ENCODE data around the gene TCEANC2. TPM values are rescaled to one million over a fixed set of nuclear protein-coding genes. Genes with fewer than 3 reads are reported as not detected.

Gene TCEANC2
- polyA plus RNA-seq, 1 donor from 2014 or later: 4.4 TPM

DNA sequence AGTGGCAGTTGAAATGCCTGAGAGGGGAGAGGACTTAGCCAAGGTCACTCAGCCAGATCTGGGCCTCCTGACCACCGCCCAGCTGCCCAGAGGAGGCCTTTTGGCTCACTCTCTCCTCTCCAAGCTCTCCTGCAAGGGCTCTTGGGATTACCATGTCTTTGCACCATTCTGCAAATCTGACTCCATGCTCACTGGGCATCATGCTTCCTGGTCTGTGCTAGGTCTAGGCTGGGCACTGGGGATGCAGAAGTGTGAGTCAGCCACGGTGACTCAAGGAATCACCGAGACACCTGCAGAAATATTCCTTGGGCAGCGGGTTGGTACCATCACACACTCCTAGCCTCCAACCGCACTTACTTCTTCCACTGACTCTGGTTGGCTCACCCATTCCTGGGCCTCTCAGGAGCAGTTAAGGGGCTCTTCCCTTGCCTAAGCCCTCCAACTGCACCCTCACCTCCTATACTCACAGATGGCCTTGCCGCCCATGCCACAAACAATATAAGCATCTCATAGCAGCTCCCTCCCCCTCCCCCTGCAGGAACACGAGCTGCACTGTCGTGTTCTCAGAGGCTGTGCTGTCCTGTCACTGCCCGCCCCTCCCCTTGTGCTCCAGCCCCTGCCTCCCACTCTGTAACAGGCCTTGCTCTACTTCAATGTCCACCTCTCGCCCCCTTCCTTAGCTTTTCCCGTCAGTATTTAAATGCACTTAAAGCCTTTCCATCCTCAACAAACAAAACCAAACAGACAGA lies 64.6 kb downstream of the TCEANC2 start:
- H3F3A ChIP-seq (ENCODE audit: insufficient read depth, low read length, poor library complexity, severe bottlenecking): no peaks in the 10 kb centered on the region
- no peak overlapping the region for H3K9ac ChIP-seq (ENCODE audit: low read length)

GRCh38 chr1:54118704-54119103 lies 65.3 kb downstream of the TCEANC2 start:
- Histone ChIP-seq H3K79me2 (replicated peaks; ENCODE audit: insufficient read depth, low read length) (no peaks in the 10 kb centered on the region), H3K9me2 (ENCODE audit: insufficient read depth, low read length) (no peaks in the 10 kb centered on the region), H3K4me3 (ENCODE audit: low read length) (no peak overlapping the region), H4K20me1 (ENCODE audit: insufficient read depth) (no peaks in the 10 kb centered on the region), H3K36me3 (ENCODE audit: insufficient read depth, low read length) (no peaks in the 10 kb centered on the region), H3K9me3 (ENCODE audit: low read length) (no peaks in the 10 kb centered on the region), H2AFZ (ENCODE audit: low read depth, low read length) (no peak overlapping the region), H3K27me3 (ENCODE audit: insufficient read depth, low read depth, low read length) (no peaks in the 10 kb centered on the region), H3K27ac (ENCODE audit: low read length) (no peak overlapping the region), H3F3A (ENCODE audit: insufficient read depth, low read length, poor library complexity, severe bottlenecking) (no peaks in the 10 kb centered on the region), H3K9ac (ENCODE audit: low read length) (no peak overlapping the region), H3K4me2 (ENCODE audit: low read length) (no peak overlapping the region)
- TF ChIP-seq MXI1 (conservative IDR thresholded peaks at IDR 0.05; ENCODE audit: poor library complexity, severe bottlenecking): no peak
- TF ChIP-seq SMC3 (conservative IDR thresholded peaks at IDR 0.05; ENCODE audit: poor library complexity): no peak
- TF ChIP-seq, protein P1, sequence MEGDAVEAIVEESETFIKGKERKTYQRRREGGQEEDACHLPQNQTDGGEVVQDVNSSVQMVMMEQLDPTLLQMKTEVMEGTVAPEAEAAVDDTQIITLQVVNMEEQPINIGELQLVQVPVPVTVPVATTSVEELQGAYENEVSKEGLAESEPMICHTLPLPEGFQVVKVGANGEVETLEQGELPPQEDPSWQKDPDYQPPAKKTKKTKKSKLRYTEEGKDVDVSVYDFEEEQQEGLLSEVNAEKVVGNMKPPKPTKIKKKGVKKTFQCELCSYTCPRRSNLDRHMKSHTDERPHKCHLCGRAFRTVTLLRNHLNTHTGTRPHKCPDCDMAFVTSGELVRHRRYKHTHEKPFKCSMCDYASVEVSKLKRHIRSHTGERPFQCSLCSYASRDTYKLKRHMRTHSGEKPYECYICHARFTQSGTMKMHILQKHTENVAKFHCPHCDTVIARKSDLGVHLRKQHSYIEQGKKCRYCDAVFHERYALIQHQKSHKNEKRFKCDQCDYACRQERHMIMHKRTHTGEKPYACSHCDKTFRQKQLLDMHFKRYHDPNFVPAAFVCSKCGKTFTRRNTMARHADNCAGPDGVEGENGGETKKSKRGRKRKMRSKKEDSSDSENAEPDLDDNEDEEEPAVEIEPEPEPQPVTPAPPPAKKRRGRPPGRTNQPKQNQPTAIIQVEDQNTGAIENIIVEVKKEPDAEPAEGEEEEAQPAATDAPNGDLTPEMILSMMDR (IDR thresholded peaks at IDR 0.05; ENCODE audit: poor library complexity, severe bottlenecking): no peak
- TF ChIP-seq REST (IDR thresholded peaks at IDR 0.05; ENCODE audit: borderline replicate concordance): no peak
- TF ChIP-seq RAD21 (conservative IDR thresholded peaks at IDR 0.05): no peak
- TF ChIP-seq EP300 (conservative IDR thresholded peaks at IDR 0.05; ENCODE audit: poor library complexity, severe bottlenecking): no peak

More for the DNA sequence above, 64.6 kb downstream of the TCEANC2 start:
- H4K20me1 ChIP-seq (ENCODE audit: insufficient read depth): no peaks in the 10 kb centered on the region
- no peak overlapping the region for H2AFZ ChIP-seq (ENCODE audit: low read depth, low read length)
- no peaks in the 10 kb centered on the region for H3K79me2 ChIP-seq (replicated peaks; ENCODE audit: insufficient read depth, low read length)
- no peak overlapping the region for H3K4me2 ChIP-seq (ENCODE audit: low read length)
- no peaks in the 10 kb centered on the region for H3K27me3 ChIP-seq (ENCODE audit: insufficient read depth, low read depth, low read length)
- no peaks in the 10 kb centered on the region for H3K9me3 ChIP-seq (ENCODE audit: low read length)
- no peaks in the 10 kb centered on the region for H3K36me3 ChIP-seq (ENCODE audit: insufficient read depth, low read length)
- no peak for TF ChIP-seq TAF1 (IDR thresholded peaks at IDR 0.05; ENCODE audit: low read depth)
- no peak for TF ChIP-seq POLR2AphosphoS5 (IDR thresholded peaks at IDR 0.05)
- TF ChIP-seq, protein P1 (IDR thresholded peaks at IDR 0.05; ENCODE audit: poor library complexity, severe bottlenecking): no peak
- no peak for TF ChIP-seq MXI1 (conservative IDR thresholded peaks at IDR 0.05; ENCODE audit: poor library complexity, severe bottlenecking)
- TF ChIP-seq REST (IDR thresholded peaks at IDR 0.05; ENCODE audit: borderline replicate concordance): no peak
- TF ChIP-seq EZH2 (IDR thresholded peaks at IDR 0.05; ENCODE audit: borderline replicate concordance, insufficient read depth, low read length, poor library complexity, severe bottlenecking): no peak
- no peak for TF ChIP-seq EP300 (conservative IDR thresholded peaks at IDR 0.05; ENCODE audit: poor library complexity, severe bottlenecking)
- TF ChIP-seq RAD21 (conservative IDR thresholded peaks at IDR 0.05): no peak
- no peak for TF ChIP-seq SMC3 (conservative IDR thresholded peaks at IDR 0.05; ENCODE audit: poor library complexity)
- H3K9me2 ChIP-seq (ENCODE audit: insufficient read depth, low read length): no peaks in the 10 kb centered on the region
- no peak overlapping the region for H3K27ac ChIP-seq (ENCODE audit: low read length)
- no peak overlapping the region for H3K4me3 ChIP-seq (ENCODE audit: low read length)
